ENCODE measurements around the gene NNMT. TPM values are rescaled to one million over a fixed set of nuclear protein-coding genes. Genes with fewer than 3 reads are reported as not detected.
A peak's percentile ranks its signal among the peaks of the same experiment; 100 is the strongest.

Gene NNMT
- total and polyA plus RNA-seq, 9 of the 15 experiments (the other 6 are each of a cell fraction or from before 2014, with no cell fraction given) = 6.1 to 15.0 (median 11.2) TPM

GRCh38 chr11:114297806-114298709 lies 1.9 kb downstream of the NNMT start (continued):
- TF ChIP-seq CREB3 (tag; conservative IDR thresholded peaks at IDR 0.05; ENCODE audit: low read depth) (no peak), CREBBP (IDR thresholded peaks at IDR 0.05; ENCODE audit: low read depth, low read length) (no peak), ARID3A (IDR thresholded peaks at IDR 0.05; ENCODE audit: borderline replicate concordance, low read depth, low read length) (no peak), ZFX (CRISPR knock-in tag; IDR thresholded peaks at IDR 0.05) (0 out of 2 replicates have a peak, but pooled peaks have one; percentile 25), ID3 (CRISPR knock-in tag; IDR thresholded peaks at IDR 0.05) (no peak), ID3 (tag; IDR thresholded peaks at IDR 0.05) (peak; percentile 51; the same call in 1 of the 2 replicates), ZNF518B (CRISPR knock-in tag; IDR thresholded peaks at IDR 0.05) (no peak), CTCF (IDR thresholded peaks at IDR 0.05 in 2 of 3, conservative IDR thresholded peaks at IDR 0.05 in 1 of 3; ENCODE audit: insufficient read depth in 2 of 3, low read depth in 1 of 3, low read length in 3 of 3) (no peak), ZNF707 (CRISPR knock-in tag; conservative IDR thresholded peaks at IDR 0.05) (no peak), ZNF695 (CRISPR knock-in tag; IDR thresholded peaks at IDR 0.05) (no peak), CEBPB (tag; IDR thresholded peaks at IDR 0.05) (no peak), CREB1 (IDR thresholded peaks at IDR 0.05) (no peak), CREB1 (CRISPR knock-in tag; IDR thresholded peaks at IDR 0.05) (no peak), ZNF431 (CRISPR knock-in tag; IDR thresholded peaks at IDR 0.05) (no peak), KHSRP (IDR thresholded peaks at IDR 0.05) (no peak), L3MBTL2 (IDR thresholded peaks at IDR 0.05) (no peak)

Data from K562 (cell line).